Measurements from ENCODE around the gene LRRC3B. TPM values are rescaled to one million over a fixed set of nuclear protein-coding genes. Genes with fewer than 3 reads are reported as not detected.
"Not testable (repeated sequence)": the region's sequence is repeated elsewhere in the genome, so short reads cannot be mapped to it uniquely, and the experiment has no call there.

LRRC3B gene
- total RNA-seq, 4 donors from 2014 or later = 0.31 to 3.1 (median 1.7) TPM

DNA sequence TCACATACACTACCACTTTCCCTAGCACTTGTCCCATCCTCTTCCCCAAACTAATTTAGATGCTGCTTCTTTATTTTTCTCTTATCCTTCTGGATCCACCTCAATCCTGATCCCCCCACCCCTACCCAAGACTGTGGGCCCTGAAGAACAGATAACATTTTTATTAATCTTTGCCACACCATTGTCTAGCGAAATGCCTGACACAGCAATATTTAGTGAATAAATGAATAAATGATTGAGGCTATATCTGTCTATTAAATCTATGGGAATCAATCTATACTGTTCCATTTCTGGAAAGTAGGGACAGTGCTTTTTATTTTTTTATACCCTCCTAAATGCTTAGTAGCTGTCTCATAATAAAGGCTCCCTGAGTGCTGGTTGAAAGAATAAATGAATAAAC lies 32.9 kb upstream of the LRRC3B start:
- Histone ChIP-seq H3K27me3 (no peaks in the 10 kb centered on the region), H3K4me1 (no peaks in the 10 kb centered on the region), H3K27ac (no peak overlapping the region), H3K9me3 (no peaks in the 10 kb centered on the region), H3K36me3 (no peaks in the 10 kb centered on the region), H3K4me3 (no peak overlapping the region)
- no peak for ATAC-seq
- WGBS, 2 donors (ENCODE audit: low coverage in 1 of 2) = 56 to 100% methylated on average over 1 of the region's 1 CpG
- no peak for TF ChIP-seq POLR2A (IDR thresholded peaks at IDR 0.05)
- TF ChIP-seq POLR2AphosphoS5 (IDR thresholded peaks at IDR 0.05) = no peak
- no peak for TF ChIP-seq EP300 (IDR thresholded peaks at IDR 0.05)
- TF ChIP-seq, protein P1, sequence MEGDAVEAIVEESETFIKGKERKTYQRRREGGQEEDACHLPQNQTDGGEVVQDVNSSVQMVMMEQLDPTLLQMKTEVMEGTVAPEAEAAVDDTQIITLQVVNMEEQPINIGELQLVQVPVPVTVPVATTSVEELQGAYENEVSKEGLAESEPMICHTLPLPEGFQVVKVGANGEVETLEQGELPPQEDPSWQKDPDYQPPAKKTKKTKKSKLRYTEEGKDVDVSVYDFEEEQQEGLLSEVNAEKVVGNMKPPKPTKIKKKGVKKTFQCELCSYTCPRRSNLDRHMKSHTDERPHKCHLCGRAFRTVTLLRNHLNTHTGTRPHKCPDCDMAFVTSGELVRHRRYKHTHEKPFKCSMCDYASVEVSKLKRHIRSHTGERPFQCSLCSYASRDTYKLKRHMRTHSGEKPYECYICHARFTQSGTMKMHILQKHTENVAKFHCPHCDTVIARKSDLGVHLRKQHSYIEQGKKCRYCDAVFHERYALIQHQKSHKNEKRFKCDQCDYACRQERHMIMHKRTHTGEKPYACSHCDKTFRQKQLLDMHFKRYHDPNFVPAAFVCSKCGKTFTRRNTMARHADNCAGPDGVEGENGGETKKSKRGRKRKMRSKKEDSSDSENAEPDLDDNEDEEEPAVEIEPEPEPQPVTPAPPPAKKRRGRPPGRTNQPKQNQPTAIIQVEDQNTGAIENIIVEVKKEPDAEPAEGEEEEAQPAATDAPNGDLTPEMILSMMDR (IDR thresholded peaks at IDR 0.05) = no peak

DNA sequence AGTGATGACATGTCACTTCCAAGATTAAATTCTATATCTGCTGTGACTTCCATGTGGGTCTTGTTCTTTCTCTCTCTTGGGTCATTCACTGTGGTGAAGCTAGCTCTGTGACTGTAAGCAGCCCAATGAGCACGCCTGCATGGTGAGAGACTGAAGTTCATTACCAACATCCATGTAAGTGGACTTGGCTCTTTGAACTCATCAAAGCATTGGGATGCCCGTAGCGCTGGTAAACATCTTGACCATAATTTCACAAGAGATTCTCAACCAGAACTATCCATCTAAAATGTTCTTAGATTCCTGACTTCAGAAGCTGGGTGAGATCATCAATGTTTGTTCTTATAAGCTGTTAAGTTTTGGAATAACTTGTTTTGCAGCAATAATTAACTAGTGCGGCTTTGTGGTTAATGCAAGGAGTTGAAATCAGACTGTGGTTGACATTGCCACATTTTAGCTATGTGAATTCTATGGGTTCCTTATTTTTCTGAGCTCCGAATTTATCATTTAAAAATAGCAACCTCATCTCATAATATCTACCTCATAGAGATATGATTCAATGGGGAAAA lies 31.6 kb upstream of the LRRC3B start:
- TF ChIP-seq, protein P1 (IDR thresholded peaks at IDR 0.05) = no peak
- no peak for TF ChIP-seq POLR2AphosphoS5 (IDR thresholded peaks at IDR 0.05)
- no peak for TF ChIP-seq EP300 (IDR thresholded peaks at IDR 0.05)
- TF ChIP-seq POLR2A (IDR thresholded peaks at IDR 0.05) = no peak
- Histone ChIP-seq H3K4me3 (no peak overlapping the region), H3K9me3 (no peaks in the 10 kb centered on the region), H3K27ac (no peak overlapping the region), H3K27me3 (no peaks in the 10 kb centered on the region), H3K4me1 (no peaks in the 10 kb centered on the region), H3K36me3 (no peaks in the 10 kb centered on the region)
- WGBS, 2 donors (ENCODE audit: low coverage in 1 of 2) = 89 to 100% methylated on average over 4 to 5 of the region's 5 CpGs
- ATAC-seq = no peak

DNA sequence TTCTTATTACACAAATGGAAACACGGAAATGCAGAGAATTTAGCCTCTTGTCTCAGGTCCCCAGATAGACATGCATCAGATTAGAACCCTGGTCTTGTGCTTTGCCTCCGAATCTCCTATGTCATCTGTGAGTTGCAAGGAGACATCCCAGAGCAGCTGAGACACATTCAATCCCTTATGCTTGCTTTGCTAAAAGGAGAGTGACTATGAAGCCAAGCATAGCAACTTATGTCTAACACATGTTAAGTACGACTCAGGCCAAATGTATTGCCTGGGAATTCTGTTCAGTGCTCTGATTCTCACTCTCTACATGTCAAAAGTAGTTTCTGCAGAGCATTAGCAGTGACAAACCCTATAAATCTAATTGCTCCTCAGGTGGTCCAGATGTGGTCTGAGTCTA lies 30.6 kb upstream of the LRRC3B start:
- Histone ChIP-seq H3K36me3 (no peaks in the 10 kb centered on the region), H3K9me3 (no peaks in the 10 kb centered on the region), H3K4me1 (no peaks in the 10 kb centered on the region), H3K27ac (no peak overlapping the region), H3K4me3 (no peak overlapping the region), H3K27me3 (no peaks in the 10 kb centered on the region)
- TF ChIP-seq POLR2AphosphoS5 (IDR thresholded peaks at IDR 0.05) = no peak
- TF ChIP-seq EP300 (IDR thresholded peaks at IDR 0.05) = no peak
- TF ChIP-seq POLR2A (IDR thresholded peaks at IDR 0.05) = no peak
- TF ChIP-seq, protein P1 (IDR thresholded peaks at IDR 0.05) = no peak
- 82 to 90% methylated on average over 2 to 3 of the region's 3 CpGs for WGBS, 2 donors (ENCODE audit: low coverage in 1 of 2)
- ATAC-seq = no peak

DNA sequence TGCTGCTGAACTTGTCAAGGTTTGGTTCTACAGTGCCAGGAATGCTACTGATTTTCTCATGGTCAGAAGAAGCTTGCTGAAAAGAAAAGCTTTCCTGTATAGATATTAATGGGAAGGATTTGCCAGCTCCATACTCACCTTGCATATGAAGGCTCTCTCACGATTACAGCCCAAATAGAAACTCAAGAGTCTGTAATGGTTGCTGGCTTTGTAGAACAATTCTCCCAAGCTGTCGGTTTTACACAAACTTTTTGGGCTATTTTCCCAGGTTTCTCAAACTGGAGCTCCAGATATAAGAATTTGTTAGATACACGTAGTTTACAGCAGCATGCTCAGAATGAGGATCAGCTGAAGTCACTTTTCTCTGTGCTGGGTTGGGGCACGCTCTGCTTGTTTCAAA lies 30.1 kb upstream of the LRRC3B start:
- ATAC-seq = no peak
- WGBS, 2 donors (ENCODE audit: low coverage in 1 of 2) = 36 to 40% methylated on average over 3 to 4 of the region's 4 CpGs
- no peak for TF ChIP-seq EP300 (IDR thresholded peaks at IDR 0.05)
- TF ChIP-seq POLR2AphosphoS5 (IDR thresholded peaks at IDR 0.05) = no peak
- no peak for TF ChIP-seq POLR2A (IDR thresholded peaks at IDR 0.05)
- TF ChIP-seq, protein P1 (IDR thresholded peaks at IDR 0.05) = no peak
- Histone ChIP-seq H3K27me3 (no peaks in the 10 kb centered on the region), H3K27ac (no peak overlapping the region), H3K4me1 (no peaks in the 10 kb centered on the region), H3K9me3 (no peaks in the 10 kb centered on the region), H3K4me3 (no peak overlapping the region), H3K36me3 (no peaks in the 10 kb centered on the region)

DNA sequence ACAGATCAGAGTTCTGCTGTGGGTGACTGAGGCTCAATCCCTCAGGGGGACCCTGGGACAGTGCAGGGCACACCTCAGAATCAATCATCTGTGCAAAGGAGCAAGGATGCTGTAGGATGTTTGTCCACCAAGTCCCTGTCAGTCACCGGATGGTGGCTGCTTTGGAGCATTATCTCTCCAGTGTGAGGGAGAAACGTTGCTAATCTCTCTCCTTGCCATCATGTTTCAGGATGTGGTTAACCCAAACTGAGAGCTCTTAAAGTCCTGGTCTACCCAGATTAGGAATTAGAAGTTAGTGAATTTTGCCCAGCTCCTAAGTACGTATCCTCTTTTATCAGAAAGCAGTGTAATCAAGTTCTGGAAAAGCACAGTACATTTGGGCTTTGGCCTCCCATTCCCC lies 26.2 kb upstream of the LRRC3B start:
- Histone ChIP-seq H3K27me3 (no peaks in the 10 kb centered on the region), H3K4me1 (no peaks in the 10 kb centered on the region), H3K36me3 (no peaks in the 10 kb centered on the region), H3K4me3 (no peak overlapping the region), H3K9me3 (no peaks in the 10 kb centered on the region), H3K27ac (no peak overlapping the region)
- 67 to 73% methylated on average over 1 to 3 of the region's 3 CpGs for WGBS, 2 donors (ENCODE audit: low coverage in 1 of 2)
- ATAC-seq = no peak
- TF ChIP-seq POLR2AphosphoS5 (IDR thresholded peaks at IDR 0.05) (no peak), EP300 (IDR thresholded peaks at IDR 0.05) (no peak), POLR2A (IDR thresholded peaks at IDR 0.05) (no peak)
- TF ChIP-seq, protein P1 (IDR thresholded peaks at IDR 0.05) = no peak

DNA sequence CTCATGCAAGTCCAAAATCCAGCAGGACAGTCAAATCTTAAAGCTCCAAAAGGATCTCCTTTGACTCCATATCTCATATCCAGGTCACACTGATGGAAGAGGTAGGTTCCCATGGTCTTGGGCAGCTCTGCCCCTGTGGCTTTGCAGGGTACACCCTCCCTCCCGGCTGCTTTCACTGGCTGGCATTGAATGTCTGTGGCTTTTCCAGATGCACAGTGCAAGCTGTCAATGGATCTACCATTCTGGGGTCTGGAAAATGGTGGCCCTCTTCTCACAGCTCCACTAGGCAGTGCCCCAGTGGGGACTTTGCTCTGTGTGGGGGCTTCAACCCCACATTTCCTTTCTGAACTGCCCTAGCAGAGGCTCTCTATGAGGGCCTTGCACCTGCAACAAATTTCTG lies 19.3 kb upstream of the LRRC3B start:
- not testable (repeated sequence) for H3K9me3 ChIP-seq, H3K4me3 ChIP-seq, H3K27me3 ChIP-seq, ATAC-seq, H3K4me1 ChIP-seq, H3K27ac ChIP-seq, H3K36me3 ChIP-seq
- WGBS, 2 donors (ENCODE audit: low coverage in 1 of 2) = 57 to 71% methylated on average over 1 of the region's 1 CpG

DNA sequence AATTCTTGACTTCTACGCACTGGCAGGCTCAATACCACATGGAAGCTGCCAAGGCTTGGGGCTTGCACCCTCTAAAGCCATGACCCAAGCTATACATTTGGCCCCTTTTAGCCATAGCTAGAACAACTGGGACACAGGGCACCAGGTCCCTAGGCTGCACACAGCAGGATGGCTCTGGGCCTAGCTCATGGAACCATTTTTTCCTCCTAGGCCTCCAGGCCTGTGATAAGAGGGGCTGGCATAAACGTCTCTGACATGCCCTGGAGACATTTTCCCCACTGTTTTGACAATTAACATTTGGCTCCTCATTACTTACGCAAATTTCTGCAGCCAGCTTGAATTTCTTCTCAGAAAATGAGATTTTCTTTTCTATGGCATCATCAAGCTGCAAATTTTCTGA lies 18.8 kb upstream of the LRRC3B start:
- not testable (repeated sequence) for H3K27me3 ChIP-seq, H3K36me3 ChIP-seq, ATAC-seq, H3K4me3 ChIP-seq, H3K4me1 ChIP-seq, H3K27ac ChIP-seq, H3K9me3 ChIP-seq
- 17 to 45% methylated on average over 2 of the region's 3 CpGs for WGBS, 2 donors (ENCODE audit: low coverage in 1 of 2)
